Stimulated activated CD4-positive, alpha-beta T cell treated with anti-CD3 and anti-CD28 coated beads, Interleukin-4, amount 100 ng/mL, for 4 hours (primary cell): ENCODE data around the gene CEP120.
"Not testable (repeated sequence)": the region's sequence is repeated elsewhere in the genome, so short reads cannot be mapped to it uniquely, and the experiment has no call there.

Experiments used
- DNase-seq, 2 experiments: peaks; one replicate each; pipeline ENCODE4 v3.0.0-alpha.2; 2020

Gene CEP120

GRCh38 chr5:123371575-123372179 is 51.5 kb downstream of the CEP120 start:
- DNase-seq: peak in 1 of 2 experiments; percentile 17

DNA sequence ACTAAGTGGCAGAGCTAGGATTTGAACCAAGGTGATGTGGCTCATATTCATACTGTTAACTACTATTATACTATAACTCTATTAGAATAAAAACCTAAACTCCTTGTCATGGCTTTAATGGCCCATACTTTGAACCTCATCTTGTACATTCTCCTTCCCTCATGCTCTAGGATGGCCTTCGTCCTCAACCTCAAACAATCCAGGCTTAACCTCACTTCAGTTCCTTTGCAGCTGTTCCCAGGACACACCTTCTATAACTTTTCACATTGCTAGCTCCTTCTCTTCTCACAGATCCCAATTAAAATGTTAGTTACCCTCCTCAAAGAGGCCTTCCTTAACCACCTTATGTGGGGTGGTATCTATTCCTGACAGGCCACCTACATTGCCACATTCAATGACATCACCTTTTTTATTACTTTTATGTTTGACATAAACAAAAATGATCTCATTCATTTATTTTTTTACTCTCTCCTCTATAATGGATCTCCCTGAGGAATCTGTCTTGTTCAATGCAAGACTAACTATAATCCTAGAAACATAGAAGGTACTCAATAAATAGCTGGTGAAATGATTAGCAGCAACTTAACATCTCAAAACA is 53.7 kb downstream of the CEP120 start:
- DNase-seq: no peak

DNA sequence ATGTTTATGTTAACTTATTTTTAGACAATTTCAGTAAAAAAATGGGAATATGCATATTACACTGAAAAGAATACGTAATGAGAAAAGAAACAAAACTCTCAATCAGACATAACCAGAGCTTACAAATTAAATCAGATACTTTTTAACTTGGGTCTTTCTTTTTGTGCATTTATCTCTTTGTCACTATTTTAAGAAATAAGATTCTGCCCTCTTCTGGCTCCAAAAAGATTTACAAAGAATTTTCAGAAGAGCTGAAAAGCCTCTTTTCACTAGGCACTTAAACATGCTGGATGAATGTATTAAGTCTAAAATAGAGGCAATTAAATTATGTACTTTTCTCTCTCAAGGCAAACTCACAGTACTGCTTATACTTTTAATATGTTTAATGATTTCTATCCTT is 55.5 kb downstream of the CEP120 start:
- DNase-seq: no peak

DNA sequence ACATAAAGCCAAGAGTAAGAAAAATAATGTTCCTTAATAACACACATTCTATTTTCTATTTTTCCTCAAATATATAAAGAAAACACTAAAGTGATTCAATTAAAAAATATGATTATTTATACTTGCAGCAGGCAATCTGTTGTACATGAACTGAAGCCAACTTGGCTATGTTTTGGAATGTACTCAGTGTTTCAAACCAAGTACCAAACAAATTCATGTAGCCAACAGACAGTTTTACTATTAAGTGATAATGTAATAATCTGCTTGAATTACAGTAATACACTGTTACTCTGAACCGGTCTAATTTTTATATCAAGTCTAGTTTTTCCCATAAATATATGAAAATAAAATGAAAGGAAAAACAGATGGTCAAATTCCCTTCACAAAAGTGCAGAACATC is 58.0 kb downstream of the CEP120 start:
- no peak for DNase-seq

DNA sequence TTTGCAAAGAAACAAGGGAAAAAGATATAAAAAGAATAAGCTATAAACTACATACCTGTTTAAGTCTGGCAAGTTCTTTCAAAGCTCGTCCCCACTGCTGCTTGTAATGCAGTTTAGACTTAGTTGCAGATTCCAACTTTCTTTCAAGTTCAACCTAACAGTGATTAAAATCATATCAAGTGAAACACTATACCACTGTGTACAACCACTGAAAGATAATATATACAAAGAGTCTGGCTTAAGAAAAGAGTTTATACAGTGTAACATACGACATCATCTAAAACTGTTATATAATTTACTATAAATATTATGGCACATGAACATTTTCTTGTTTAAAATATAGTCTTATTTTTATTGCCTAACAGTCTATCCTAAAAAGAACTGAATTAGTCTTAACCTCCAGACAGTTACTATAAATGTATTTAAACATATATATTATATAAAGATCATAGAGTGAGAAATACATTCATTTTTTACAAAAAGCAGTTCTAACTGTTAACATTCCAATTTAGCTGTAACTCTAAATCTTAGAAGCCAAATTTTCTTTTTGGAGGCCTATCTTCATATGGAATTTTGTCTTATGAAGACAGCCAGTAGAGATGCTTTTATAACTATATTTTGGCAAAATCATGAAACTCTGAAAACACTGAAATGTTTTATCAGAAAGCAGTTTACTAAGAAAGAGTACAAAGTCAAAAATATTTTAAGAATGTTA is 58.6 kb downstream of the CEP120 start:
- DNase-seq: no peak

- DNase-seq: no peak
Measured at GRCh38 chr5:123360910-123361309, 62.3 kb downstream of the CEP120 start.

- no peak for DNase-seq
Measured at GRCh38 chr5:123360201-123360571, 63.0 kb downstream of the CEP120 start.

GRCh38 chr5:123359454-123360200 is 63.6 kb downstream of the CEP120 start:
- DNase-seq: no peak

DNA sequence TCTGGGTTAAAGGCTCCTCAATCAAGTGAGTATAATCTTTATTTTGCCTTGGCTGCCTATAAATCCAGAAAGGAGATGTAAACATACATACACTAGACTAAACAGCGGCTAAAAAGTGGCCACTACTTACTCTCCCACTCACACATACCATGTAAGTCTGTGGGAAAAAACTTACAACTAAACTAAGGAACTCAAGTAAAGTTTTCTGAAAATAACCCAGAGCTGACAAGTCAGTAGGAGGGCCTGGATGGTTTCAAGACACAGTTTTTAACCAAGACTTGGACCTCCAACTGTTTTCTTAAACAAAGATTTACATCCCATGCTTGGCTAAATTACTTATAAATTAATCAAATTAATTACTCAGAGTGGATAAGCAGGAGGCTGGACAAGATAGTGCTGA is 64.5 kb downstream of the CEP120 start:
- DNase-seq: no peak

DNA sequence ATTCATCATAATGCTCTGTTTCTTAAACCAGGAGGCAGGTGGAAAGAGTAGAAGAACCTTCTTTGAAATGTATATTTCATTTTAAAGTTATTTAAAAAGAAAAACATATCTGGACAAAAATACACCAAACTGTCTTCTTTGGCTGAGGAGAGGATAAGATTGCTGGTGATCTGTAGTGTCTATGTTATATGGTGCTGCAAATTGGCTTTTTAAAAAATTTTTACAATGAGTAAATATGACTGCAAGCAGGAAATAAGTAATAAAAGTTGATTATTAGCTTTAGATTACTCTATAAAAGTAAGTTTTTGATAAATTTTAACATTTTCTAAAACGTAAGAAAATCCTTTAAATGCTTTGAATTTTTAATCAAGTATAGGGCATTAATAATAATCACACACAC is 64.9 kb downstream of the CEP120 start:
- DNase-seq: no peak

DNA sequence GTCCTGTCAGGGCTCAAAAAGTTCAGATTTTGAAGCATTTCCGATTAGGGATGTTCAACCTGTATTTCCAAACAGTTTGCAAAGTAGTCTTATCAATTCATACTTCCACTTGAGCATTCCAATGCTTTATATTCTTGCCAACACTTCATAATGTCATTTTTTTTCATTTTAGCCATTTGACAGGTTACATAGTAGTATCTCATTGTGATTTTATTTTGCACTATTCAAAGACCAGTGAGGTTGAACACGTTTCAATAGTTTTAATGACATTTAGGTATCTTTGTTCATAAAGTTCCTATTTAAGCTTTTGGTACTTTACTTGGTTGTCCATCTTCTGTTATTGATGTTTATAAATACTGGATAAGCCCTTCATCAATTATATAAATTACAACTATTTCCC is 71.4 kb downstream of the CEP120 start:
- no peak for DNase-seq

GRCh38 chr5:123351240-123351639 is 72.0 kb downstream of the CEP120 start:
- DNase-seq: no peak

DNA sequence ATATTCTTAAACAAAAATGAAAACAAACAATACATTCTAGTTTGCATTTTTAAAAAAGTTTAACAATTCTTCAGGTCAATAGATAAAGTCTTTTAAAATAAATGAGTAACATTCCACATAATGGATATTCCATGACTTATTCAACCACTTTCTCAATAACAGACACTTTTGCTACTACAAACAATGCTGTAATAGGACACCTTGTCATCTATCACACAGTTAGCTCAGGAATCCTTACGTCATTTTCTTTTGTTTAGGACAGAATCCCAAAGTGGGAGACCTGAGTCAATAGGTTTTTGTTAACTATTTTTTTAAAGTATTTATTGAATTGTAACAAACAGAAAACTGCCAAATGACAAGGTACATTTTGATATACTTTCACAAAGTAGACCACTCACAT is 72.5 kb downstream of the CEP120 start:
- no peak for DNase-seq

DNA sequence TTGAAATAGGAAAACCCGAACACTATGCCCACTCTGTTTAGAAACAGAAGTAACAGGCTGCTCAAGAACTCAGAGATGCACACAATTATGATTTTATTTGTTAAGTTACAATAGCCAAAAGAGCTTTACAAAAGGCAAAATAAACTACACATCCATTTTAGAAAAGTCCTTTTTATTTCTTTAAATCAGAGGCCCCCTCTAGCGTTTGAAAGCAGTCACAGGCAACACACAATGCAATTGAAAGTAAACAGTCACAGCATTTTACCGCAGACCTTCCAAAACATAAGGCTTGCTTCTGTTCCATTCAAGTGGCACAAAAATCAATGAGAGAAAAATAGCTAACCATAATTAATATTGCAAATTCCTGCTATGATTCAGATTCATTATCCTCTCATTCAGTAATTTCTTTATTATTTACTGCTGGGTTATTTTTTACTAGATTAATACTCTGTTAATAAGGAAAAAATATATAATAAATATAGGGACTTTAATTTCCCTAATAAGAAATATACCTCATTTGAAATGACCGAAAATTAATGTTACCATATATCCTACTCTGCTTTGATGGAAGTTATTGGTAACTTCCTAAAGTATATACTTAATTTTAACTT is 78.3 kb downstream of the CEP120 start:
- no peak for DNase-seq

DNA sequence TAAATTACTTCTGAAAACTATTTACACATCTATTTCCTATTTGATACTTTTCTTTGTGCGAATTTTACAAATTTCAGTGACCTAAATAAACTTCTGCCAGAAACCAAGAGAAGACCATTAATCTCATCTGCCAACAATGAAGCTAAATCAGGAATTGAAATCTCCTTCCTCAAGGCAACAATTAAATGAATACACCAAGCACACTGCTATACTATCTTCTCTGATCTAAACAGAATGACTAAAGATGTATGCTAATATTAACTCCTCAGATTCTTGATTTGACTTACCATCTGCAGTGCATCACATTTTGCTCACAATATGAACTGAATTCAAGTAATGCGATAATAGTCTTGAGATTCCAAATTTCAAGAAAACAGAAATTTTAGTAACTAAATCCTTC is 82.3 kb downstream of the CEP120 start:
- DNase-seq: no peak

DNA sequence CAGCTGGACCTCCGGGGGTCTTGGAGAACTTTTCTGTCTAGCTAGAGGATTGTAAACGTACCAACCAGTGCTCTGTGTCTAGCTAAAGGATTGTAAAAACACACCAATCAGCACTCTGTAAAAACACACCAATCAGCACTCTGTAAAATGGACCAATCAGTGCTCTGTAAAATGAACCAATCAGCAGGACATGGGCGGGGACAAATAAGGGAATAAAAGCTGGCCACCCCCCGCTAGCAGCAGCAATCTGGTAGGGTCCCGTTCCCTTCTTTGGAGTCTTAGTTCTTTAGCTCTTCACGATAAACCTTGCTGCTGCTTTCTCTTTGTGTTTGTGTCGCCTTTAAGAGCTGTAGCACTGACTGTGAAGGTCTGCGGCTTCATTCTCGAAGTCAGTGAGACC is 114.8 kb downstream of the CEP120 start:
- not testable (repeated sequence) for DNase-seq

- no peak for DNase-seq
Measured at GRCh38 chr5:123305751-123306150, 117.5 kb downstream of the CEP120 start.

DNA sequence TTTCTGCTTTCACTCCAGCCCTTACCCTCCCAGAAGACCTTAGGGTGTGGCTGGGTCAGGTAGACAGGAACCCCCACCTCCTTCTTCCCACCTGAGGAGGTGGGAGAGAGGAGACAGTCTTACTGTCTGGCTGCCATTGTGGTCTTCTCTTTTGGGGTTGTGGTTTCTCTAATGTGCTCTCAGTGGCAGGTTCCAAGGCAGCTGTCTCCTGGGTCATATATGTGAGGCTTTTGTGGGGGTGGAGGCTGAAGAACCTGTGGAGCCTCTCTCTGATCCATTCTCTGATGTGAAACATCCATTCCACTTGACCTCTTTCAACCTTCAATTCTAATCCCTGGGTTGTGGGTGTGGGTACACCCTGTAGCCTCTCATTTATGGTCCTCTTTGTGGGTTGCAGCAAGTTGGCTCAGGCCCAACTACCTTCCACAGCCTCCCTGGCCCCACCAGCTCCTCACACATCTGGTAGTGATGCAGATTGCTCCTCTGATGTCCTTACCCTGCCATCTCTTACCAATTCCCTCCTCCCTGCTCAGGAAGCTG is 118.4 kb downstream of the CEP120 start:
- DNase-seq: no peak

DNA sequence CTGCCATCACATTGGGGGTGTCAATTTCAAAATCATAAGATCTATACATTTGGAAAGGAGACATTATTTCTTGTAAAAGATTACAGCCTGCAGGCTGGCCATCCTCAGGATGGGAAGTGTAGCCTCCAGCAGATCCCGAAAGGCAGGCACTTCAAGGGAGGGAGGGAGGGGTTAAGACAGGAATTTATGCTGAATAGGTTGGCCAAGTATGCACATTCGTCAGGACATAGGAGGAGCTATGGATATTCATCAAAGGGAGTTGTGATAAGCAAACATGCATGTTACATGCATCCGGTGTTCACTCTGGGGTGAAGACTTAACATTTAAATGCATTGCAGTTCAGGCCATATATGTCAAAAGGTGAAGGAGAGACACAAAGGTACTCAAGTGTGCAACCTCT is 119.4 kb downstream of the CEP120 start:
- DNase-seq: no peak

- no peak for DNase-seq
Measured at GRCh38 chr5:123300266-123300665, 122.9 kb downstream of the CEP120 start.

DNA sequence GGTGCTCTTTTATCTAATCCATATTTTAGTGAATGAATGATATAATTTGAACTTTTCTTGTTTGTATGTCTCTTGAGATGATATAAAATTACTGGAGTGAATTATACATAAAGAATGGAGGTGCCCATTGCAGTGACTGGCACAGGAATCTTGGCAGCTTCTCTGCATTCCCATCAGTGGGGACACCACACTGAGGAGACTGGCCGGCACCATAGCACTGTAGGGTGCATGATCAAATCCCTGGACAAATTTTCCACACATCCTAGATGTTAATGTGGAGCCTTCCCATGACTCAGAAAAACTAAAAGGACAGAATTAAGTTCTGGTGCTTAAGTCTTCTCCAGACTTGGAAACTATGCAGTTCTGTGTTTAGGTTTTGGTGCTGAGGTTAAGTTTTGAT is 124.1 kb downstream of the CEP120 start:
- DNase-seq: no peak

- no peak for DNase-seq
Measured at GRCh38 chr5:123298335-123299030, 124.7 kb downstream of the CEP120 start.

DNA sequence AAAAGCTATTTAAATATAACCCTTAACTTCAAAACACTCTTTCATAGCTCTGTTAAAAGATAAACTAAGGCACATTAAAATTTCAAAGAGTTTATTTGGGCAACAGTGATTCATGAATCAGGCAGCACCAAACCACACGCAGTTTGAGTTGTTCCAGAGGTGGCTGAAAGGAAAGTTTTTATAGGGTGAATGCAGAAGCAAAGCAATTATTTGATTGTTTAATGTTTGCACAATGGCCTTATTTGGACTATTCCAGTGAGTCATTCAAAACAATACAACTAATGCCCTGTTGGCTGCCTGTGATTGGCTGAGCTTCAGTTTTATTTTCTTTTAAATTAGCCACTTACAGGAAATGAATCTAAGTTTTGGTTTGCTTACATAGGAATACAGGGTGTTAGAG is 125.3 kb downstream of the CEP120 start:
- DNase-seq: no peak
